Measurements from ENCODE around the gene MTM1. TPM values are rescaled to one million over a fixed set of nuclear protein-coding genes. Genes with fewer than 3 reads are reported as not detected.
A peak's percentile ranks its signal among the peaks of the same experiment; 100 is the strongest.

The MTM1 gene
- total RNA-seq, 1 donor from 2014 or later: 15.3 TPM

DNA sequence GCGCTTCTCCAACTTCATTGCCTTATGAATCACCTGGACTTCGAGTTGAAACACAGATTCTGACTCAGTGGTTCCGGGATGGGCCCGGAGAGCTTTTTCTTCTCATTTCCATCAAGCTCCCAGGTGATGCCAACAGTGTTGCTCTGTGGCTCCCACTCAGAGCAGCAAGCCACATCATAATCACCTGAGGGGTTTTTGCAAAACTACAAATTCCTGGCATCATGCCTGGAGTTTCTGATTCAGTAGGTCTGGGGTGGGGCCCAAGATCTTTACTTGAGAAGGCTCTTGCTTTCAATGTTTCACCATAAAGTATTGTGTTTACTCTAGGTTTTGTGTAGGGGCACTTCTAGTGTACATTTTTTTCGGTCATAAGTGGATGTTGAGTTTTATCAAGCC, 7.0 kb downstream of the MTM1 start:
- no peak overlapping the region for H3K4me3 ChIP-seq
- H3K4me2 ChIP-seq: peak overlapping the region; percentile 31
- no peaks in the 10 kb centered on the region for H3K36me3 Mint-ChIP-seq
- peaks cover 9% of the 10 kb centered on the region for H3K9me3 Mint-ChIP-seq
- DNase-seq (ENCODE audit: low spot score): no peak
- peaks cover 12% of the 10 kb centered on the region for H4K20me1 ChIP-seq (ENCODE audit: low read depth)
- H3K27ac Mint-ChIP-seq: no peak overlapping the region
- H3F3A ChIP-seq (ENCODE audit: low read depth): peaks cover 12% of the 10 kb centered on the region
- no peak overlapping the region for H3K27ac ChIP-seq
- H3K9me3 ChIP-seq (ENCODE audit: low read depth): peaks cover 3% of the 10 kb centered on the region
- no peaks in the 10 kb centered on the region for H3K36me3 ChIP-seq
- H3K4me1 ChIP-seq: peaks cover 12% of the 10 kb centered on the region
- H3K9ac ChIP-seq: no peak overlapping the region
- H3K79me2 ChIP-seq (ENCODE audit: low read depth): peaks cover 60% of the 10 kb centered on the region
- peaks cover 2% of the 10 kb centered on the region for H3K27me3 Mint-ChIP-seq (ENCODE audit: insufficient read depth, low read depth)
- TF ChIP-seq EZH2 (IDR thresholded peaks at IDR 0.05): no peak
- H3K4me1 Mint-ChIP-seq: peaks cover 29% of the 10 kb centered on the region
- H2AFZ ChIP-seq (replicated peaks): no peak overlapping the region
- H3K4me3 Mint-ChIP-seq: no peak overlapping the region
- no peaks in the 10 kb centered on the region for H3K27me3 ChIP-seq

GRCh38 chrX:150577174-150577573, 8.8 kb downstream of the MTM1 start:
- Histone ChIP-seq H3K9ac (no peak overlapping the region), H3F3A (ENCODE audit: low read depth) (peaks cover 12% of the 10 kb centered on the region), H3K27ac (no peak overlapping the region), H3K4me1 (peaks cover 12% of the 10 kb centered on the region), H3K36me3 (no peaks in the 10 kb centered on the region), H2AFZ (replicated peaks) (no peak overlapping the region), H3K4me2 (no peak overlapping the region), H3K4me3 (no peak overlapping the region), H3K79me2 (ENCODE audit: low read depth) (peaks cover 43% of the 10 kb centered on the region), H3K27me3 (no peaks in the 10 kb centered on the region), H4K20me1 (ENCODE audit: low read depth) (peaks cover 12% of the 10 kb centered on the region), H3K9me3 (ENCODE audit: low read depth) (peaks cover 3% of the 10 kb centered on the region)
- H3K27me3 Mint-ChIP-seq (ENCODE audit: insufficient read depth, low read depth): peaks cover 2% of the 10 kb centered on the region
- no peak for TF ChIP-seq EZH2phosphoT487 (IDR thresholded peaks at IDR 0.05)
- TF ChIP-seq, protein P1, sequence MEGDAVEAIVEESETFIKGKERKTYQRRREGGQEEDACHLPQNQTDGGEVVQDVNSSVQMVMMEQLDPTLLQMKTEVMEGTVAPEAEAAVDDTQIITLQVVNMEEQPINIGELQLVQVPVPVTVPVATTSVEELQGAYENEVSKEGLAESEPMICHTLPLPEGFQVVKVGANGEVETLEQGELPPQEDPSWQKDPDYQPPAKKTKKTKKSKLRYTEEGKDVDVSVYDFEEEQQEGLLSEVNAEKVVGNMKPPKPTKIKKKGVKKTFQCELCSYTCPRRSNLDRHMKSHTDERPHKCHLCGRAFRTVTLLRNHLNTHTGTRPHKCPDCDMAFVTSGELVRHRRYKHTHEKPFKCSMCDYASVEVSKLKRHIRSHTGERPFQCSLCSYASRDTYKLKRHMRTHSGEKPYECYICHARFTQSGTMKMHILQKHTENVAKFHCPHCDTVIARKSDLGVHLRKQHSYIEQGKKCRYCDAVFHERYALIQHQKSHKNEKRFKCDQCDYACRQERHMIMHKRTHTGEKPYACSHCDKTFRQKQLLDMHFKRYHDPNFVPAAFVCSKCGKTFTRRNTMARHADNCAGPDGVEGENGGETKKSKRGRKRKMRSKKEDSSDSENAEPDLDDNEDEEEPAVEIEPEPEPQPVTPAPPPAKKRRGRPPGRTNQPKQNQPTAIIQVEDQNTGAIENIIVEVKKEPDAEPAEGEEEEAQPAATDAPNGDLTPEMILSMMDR (IDR thresholded peaks at IDR 0.05): no peak
- no peak for TF ChIP-seq EZH2 (IDR thresholded peaks at IDR 0.05)
- no peaks in the 10 kb centered on the region for H3K36me3 Mint-ChIP-seq
- peaks cover 27% of the 10 kb centered on the region for H3K4me1 Mint-ChIP-seq
- H3K4me3 Mint-ChIP-seq: no peak overlapping the region
- no peak overlapping the region for H3K27ac Mint-ChIP-seq
- no peak for DNase-seq (ENCODE audit: low spot score)
- peaks cover 9% of the 10 kb centered on the region for H3K9me3 Mint-ChIP-seq

DNA sequence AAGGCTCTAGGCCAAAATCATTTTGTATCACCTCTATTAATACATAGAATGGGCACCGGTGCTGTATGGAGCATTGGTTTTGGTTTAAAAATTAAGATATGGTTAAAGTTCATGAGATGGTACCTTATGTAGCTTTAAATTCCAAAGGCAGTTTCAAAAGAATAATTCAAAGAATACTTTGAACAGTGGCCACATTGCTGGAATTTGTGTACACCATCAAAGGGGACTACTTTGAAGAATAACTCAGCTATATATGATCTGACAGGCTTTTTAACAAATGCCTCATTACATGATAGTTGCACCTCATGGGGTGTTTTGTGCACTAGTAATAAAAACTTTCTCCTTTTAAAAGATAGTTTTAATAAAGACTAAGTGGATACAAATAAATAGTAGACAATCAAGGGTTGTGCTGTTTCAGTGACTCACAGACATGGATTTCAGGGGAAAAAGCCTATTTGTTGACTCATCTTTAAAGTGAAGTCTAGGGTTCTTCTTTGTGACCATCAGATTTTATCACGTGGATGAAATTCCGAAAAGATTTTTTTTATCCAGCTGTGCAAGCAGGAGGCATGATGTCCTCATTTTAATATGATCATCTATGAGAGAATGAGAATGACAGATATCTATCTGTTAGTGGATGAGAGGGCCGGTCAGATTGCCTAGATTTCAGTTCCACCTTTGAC, 12.8 kb downstream of the MTM1 start:
- Histone ChIP-seq H3K36me3 (no peaks in the 10 kb centered on the region), H3K9me3 (ENCODE audit: low read depth) (peaks cover 3% of the 10 kb centered on the region), H2AFZ (replicated peaks) (no peak overlapping the region), H3K4me1 (no peaks in the 10 kb centered on the region), H3K4me3 (no peak overlapping the region), H3K4me2 (no peak overlapping the region), H3K79me2 (ENCODE audit: low read depth) (peaks cover 25% of the 10 kb centered on the region), H3K27ac (no peak overlapping the region), H3K27me3 (no peaks in the 10 kb centered on the region), H4K20me1 (ENCODE audit: low read depth) (no peaks in the 10 kb centered on the region), H3K9ac (no peak overlapping the region), H3F3A (ENCODE audit: low read depth) (peaks cover 20% of the 10 kb centered on the region)
- no peak overlapping the region for H3K4me3 Mint-ChIP-seq
- H3K27me3 Mint-ChIP-seq (ENCODE audit: insufficient read depth, low read depth): no peaks in the 10 kb centered on the region
- TF ChIP-seq EZH2 (IDR thresholded peaks at IDR 0.05): no peak
- TF ChIP-seq, protein P1 (IDR thresholded peaks at IDR 0.05): no peak
- TF ChIP-seq EZH2phosphoT487 (IDR thresholded peaks at IDR 0.05): no peak
- no peak overlapping the region for H3K27ac Mint-ChIP-seq
- H3K9me3 Mint-ChIP-seq: peaks cover 9% of the 10 kb centered on the region
- H3K36me3 Mint-ChIP-seq: no peaks in the 10 kb centered on the region
- no peak for DNase-seq (ENCODE audit: low spot score)
- H3K4me1 Mint-ChIP-seq: no peaks in the 10 kb centered on the region

DNA sequence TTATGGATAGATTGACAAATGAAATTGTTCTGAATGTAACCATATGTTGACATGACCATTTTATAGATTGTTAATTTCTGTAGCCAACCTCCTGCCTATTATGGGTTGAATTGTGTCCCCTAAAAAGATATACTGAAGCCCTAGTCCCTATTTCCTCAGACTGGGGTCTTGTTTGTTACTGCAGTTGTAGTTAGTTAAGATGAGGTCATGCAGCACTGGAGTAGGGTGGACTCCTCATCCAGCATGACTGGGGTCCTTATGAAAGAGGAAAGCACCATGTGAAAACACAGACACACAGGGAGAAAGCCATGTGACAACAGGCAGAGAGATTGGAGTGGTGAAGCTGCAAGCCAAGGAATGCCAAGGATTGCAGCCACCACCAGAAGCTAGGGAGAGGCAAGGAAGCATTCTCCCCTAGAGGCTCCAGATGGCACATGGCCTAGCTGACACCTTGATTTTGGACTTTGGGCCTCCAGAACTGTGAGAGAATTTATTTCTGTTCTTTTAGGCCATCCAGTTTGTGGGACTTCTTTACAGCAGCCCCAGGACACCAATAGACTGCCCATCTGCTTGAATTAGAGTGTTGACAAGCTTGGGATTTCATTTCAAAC, 14.0 kb downstream of the MTM1 start:
- Mint-ChIP-seq H3K4me1 (no peaks in the 10 kb centered on the region), H3K27ac (no peak overlapping the region), H3K36me3 (no peaks in the 10 kb centered on the region), H3K9me3 (peaks cover 9% of the 10 kb centered on the region), H3K4me3 (no peak overlapping the region), H3K27me3 (ENCODE audit: insufficient read depth, low read depth) (no peaks in the 10 kb centered on the region)
- no peak overlapping the region for H2AFZ ChIP-seq (replicated peaks)
- H3K9me3 ChIP-seq (ENCODE audit: low read depth): peaks cover 3% of the 10 kb centered on the region
- no peaks in the 10 kb centered on the region for H3K36me3 ChIP-seq
- H4K20me1 ChIP-seq (ENCODE audit: low read depth): no peaks in the 10 kb centered on the region
- no peak overlapping the region for H3K27ac ChIP-seq
- no peaks in the 10 kb centered on the region for H3K4me1 ChIP-seq
- no peak for DNase-seq (ENCODE audit: low spot score)
- H3K27me3 ChIP-seq: no peaks in the 10 kb centered on the region
- H3K4me3 ChIP-seq: no peak overlapping the region
- no peak overlapping the region for H3K4me2 ChIP-seq
- TF ChIP-seq EZH2 (IDR thresholded peaks at IDR 0.05) (no peak), EZH2phosphoT487 (IDR thresholded peaks at IDR 0.05) (no peak)
- TF ChIP-seq, protein P1 (IDR thresholded peaks at IDR 0.05): no peak
- no peak overlapping the region for H3K9ac ChIP-seq
- H3K79me2 ChIP-seq (ENCODE audit: low read depth): peaks cover 13% of the 10 kb centered on the region
- H3F3A ChIP-seq (ENCODE audit: low read depth): peaks cover 20% of the 10 kb centered on the region
